ENCODE measurements around the gene CEBPA. TPM values are rescaled to one million over a fixed set of nuclear protein-coding genes. Genes with fewer than 3 reads are reported as not detected.

The CEBPA gene
- total RNA-seq (2014; rRNA removed; shearing (Covaris generic)): 3.9 and 4.3 TPM in 2 replicates

DNA sequence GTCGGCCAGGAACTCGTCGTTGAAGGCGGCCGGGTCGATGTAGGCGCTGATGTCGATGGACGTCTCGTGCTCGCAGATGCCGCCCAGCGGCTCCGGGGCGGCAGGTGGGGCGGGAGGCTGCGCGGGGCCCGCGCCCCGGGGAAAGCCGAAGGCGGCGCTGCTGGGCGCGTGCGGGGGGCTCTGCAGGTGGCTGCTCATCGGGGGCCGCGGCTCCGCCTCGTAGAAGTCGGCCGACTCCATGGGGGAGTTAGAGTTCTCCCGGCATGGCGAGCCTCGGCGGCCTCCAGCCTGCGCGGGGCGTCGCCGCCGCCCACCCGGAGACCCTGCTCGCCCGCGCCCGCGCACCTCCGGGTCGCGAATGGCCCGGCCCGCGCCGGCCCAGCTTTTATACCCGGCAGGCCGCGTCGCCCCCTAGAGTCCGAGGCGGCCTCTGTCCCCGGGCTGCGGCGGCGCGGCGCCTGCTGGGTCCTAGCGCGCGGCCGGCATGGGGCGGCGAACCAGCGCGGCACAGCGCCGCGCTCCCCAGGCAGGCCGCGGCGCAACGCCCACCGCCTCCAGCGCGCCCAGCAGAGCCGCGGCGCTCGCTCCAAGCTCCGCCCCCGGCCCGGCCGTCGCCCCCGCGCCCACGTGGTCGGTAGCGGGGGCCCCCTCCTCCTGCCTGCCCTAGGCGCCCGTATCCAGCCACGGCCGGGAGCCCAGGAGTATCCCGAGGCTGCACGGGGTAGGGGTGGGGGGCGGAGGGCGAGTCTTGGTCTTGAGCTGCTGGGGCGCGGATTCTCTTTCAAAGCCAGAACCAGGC lies at the start of gene CEBPA:
CEBPA (minus strand) TSS at position 360 of the 799 bp plus-strand sequence; CDS start at position 240, 120 bp downstream.
- peak; percentile 34 for DNase-seq (ENCODE audit: low spot score)

DNA sequence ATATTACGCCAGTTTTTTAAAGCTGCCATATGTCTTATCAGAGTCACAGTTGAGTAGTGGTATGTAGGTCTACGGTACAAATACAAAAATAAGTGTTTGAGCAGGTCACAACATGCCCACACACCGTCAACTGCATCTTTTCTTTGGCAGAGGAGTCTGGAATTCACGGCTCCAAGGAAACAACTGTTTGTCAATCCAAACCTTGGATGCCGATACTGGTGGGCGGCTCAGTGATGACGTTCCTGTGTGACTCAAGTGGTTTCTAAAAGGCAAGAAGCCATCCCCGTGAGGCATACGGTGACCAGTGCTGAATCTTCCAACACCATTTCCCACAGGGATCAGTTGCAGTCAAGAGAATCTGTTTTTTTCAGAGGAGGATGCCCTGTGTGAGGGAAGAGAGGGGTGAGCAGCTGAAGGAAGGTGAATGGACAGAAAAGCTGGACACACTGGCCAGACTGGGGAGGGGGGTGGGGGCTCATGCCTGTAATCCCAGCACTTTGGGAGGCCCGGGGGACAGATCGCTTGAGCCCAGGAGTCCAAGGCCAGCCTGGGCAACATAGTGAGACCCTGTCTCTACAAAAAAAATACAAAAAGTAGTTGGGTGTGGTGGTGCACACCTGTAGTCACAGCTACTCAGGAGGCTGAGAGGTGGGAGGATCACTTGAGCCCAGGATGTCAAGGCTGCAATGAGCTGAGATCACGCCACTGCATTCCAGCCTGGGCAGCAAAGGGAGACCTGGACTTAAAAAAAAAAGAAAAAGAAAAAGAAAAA lies 48.4 kb upstream of the CEBPA start:
- no peak for DNase-seq (ENCODE audit: low spot score)

DNA sequence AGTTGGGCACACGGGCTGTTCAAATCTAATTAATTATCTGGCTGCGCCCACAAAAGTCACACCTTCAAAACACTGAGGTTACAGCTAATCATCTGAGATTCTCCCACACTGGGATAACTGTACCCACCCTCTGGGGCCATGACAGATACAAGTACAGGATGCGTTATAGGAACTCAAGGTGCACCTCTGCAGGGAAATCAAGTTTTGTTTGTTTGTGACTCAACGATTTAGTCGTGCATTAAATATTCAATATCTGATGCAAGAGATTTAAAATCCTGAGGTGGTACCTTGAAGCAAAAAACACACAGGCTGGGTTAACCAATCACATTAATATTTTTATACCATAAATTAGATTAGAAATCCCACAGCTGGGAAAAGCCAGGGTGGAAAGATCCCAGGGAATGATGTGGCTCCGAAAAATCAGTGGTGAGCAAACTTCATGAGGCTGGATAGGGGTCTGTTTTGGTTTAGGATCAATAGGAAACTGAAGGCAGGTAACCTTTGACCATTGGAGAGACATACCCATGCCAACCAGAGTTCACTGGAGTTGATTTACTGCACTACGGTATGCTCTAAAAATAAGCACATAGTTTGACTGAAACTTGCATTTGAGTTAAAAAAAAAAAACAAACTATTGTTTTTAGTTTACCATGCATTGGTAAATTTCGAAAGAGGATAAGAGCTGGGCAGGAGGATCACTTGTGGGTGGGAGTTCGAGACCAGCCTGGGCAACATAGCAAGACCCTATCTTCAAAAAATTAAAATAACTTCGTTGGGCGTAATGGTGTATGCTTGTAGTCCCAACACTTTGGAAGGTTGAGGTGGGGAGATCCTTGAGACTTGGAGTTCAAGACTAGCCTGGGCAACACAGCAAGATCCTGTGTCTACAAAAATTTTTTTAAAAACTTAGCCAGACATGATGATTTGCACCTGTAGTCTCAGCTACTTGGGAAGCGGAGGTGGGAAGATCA lies 47.3 kb upstream of the CEBPA start:
- DNase-seq (ENCODE audit: low spot score): no peak

DNA sequence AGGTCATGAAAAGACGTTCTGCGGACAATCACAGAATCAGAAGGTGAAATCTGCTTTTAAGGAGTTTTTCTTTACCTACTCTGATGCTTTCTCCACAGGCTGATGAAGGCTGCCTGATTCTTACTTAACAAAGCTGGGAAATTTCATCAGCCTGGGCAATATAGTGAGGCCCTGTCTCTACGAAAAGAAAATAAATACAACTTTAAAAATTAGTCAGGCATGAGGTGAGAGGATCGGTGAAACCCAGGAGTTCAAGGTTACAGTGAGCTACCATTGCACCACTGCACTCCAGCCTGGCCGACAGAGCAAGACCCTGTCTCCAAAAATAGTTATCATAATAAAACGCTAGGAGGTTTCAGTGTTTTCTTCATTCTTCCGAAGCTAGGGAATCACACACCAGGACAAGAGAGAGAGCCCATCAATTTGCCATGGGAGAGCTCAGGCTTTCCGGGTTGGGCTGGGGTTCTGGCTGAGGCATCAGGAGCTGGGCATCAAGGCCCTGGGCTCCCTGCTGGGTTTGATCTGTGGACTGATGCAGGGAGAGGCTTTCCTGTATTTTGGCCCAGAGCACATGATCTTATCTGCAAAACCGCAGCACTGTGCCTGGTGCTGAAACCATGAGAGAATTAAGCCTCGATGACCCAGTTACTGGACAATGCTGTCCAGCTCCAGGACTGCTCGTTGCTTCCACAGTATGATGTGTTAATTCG lies 46.1 kb upstream of the CEBPA start:
- DNase-seq (ENCODE audit: low spot score): peak; percentile 69

DNA sequence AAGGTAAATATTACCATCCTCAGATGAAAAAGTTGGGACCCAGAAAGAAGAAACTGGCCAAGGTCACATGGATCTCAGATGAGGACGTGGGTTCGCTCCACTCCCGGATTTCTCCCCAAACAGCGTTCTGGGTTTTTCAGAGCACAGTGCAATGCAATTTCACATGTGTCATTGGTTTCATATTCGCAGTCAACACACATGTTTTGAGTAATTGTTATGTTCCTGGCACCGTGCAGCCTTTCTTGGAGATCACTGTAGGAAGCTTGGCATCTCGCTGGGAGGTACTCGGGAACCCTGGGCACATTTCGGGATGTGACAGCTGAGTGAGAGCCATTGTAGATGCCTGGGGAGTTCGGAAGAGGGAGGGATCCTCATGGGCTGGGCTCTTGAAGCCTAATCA lies 45.0 kb upstream of the CEBPA start:
- DNase-seq (ENCODE audit: low spot score): no peak

DNA sequence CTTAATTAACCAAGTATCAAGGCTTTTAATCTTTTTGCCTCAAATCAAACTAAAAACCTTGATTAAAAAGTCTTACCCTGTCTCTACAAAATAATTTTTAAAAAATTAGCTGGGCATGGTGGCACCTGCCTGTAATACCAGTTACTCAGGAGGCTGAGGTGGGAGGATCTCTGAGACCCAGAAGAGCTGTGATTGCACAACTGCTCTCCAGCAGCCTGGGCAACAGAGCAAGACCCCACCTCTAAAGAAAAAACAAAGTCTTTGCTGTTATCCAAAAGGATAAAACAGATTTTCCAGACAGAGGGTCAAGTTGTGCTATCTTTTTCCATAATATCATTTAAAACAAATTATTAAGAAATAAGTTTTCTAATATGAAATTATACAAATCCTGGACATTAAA lies 44.3 kb upstream of the CEBPA start:
- no peak for DNase-seq (ENCODE audit: low spot score)

DNA sequence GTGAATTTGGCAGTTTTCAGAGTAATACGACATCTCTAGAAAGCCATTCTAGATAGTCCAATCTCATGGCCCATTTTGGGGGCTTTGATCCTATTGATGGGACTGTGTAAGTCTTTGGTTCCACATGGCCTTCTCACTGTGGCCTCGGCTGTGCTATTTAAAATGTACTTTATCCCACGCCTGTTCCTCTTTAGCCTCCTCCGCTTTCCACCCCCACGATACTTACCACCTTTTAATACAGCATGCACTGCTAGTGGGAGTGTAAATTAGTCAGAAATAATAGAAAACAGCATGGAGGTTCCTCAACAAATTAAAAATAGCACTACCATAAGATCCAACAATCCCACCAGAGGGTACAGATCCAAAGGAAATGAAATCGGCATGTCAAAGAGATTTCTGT lies 42.8 kb upstream of the CEBPA start:
- DNase-seq (ENCODE audit: low spot score): no peak

DNA sequence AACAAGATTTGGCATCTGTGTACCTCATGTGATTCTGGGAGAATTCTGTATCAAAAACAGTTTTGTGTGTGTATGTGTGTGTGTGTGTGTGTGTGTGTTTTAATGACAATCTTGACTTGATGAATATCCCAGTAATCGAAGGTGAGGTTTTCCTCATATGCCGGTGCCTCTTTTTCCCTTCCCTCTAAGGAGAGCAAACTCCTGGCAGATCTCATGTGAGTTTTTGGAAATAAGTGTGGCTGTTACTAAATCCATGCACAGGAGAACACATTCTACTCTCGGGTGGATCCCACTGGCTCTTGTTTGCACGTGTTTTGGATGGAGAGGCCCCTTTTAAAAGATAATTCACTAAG lies 42.2 kb upstream of the CEBPA start:
- DNase-seq (ENCODE audit: low spot score): no peak

DNA sequence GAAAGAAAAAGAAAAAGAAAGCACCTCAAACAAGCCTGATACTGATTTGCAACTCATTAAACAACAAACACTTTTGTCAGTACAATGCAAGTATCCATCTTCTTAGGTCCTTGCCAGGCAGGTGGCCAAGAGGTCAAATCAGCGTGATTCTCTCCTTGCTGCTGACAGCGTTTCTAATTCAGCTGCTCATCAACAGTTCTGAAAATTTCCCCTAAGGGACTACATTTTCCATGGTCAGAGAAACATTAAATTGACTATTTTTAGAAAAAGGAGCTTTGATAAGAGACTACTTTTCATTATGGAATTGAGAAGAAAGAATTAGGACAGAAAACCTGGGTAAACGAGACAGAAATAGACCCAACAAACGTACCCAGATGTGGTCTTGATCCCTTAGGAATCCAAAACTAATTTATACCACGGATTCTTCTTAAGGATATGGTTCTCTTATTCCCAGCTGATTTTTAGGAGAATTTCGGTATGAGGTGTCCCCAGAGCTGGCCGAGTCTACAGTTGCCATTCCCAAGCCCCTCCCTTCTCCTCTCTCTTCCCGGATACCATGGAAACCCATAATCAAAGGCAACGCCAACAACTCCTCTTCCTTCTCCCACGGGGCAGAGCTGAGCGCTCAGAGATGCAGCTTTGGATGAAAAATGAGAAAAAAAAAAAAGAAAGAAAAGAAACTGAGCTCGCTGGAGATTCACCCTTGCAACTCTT lies 41.7 kb upstream of the CEBPA start:
- DNase-seq (ENCODE audit: low spot score): no peak

DNA sequence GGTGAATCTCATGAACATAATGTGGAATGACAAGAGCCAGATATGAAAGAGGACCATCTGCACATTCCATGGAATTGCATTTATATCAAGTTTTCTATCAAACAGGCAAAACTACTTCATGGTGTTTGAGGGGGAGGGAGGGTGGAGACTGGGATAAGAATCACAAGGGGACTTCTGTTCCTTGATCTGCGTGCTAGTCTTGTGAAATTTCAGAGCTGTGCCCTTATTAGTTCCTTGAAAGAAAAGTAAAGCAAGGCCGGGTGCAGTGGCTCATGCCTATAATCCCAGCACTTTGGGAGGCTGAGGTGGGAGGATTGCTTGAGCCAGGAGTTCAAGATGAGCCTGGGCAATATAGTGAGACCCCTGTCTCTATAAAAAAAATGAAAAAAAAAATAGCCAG lies 41.0 kb upstream of the CEBPA start:
- no peak for DNase-seq (ENCODE audit: low spot score)

DNA sequence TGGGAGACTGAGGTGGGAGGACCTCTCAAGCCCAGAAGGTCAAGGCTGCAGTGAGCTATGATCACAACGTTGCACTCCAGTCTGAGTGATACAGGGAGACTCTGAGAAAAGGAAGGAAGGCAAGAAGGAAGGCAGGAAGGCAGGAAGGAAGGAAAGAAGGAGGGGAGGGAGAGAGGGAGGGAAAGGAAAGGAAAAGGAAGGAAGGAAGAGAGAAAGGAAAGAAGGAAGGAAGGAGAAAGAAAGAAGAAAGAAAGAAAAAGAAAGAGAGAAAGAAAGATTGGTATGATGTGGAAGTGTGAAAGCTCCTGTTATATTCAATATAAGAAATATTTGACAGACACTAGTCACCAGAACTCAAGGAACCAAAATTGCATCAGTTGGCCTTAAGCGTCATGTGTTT lies 38.7 kb upstream of the CEBPA start:
- DNase-seq (ENCODE audit: low spot score): no peak

DNA sequence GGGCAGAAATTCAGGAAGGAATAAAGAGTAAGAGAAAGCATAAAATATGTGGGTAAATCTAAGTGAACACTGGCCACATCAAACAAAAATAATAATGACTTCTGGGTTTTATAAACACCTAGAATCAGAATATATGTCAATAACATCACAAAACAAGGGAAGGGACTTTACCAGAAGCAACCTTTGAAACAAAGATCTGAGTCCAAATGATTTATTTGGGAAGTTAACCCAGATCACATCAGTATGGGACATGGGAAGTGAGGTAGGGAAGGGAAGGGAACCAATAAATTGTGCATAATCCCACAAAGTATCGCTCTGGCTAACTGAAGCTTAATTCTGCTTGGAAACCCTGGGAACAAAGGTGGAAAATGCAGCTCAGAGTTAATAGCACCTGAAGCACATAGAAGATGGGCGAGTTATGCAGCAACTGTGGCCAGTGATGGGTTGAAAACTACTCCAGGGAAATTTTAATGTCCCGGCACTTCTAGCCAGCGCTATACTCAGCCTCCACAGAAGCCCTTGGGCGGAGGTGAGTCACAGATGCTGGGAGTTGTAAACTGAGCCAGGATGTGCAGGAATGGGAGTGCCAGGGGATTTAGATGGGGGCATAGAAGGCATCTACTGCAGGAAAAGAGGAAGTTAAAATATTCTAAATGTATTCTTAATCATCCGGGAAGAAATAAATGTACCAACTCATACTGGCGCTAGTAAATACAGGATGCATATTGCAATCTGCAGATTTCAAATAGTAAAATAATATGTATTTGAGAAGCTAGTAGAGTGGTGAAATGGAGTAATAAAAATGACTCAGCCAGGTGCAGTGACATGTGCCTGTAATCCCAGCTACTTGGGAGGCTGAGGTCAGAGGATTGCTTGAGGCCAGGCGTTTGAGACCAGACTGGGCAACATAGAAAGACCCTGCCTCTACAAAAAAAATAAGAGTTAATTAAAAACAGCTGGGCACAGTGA lies 37.0 kb upstream of the CEBPA start:
- DNase-seq (ENCODE audit: low spot score): no peak

DNA sequence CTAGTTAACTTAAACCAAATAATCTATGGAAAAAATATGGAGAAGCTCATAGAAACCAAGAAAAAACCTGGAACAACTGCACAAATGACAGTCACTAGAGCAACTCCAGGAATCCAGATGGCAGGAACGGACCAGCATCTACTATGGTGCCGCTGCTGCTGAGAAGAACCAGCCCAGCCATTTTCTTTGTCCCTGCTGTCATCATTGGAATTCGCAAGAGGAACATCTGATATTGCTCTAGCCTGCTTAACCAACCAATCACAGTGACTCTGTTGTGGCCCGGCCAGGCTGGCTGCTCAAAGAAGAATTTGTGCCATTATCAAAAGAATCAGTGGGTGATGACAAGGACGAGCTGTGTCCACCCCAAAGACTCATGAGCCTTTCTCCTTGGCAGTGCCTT lies 33.1 kb upstream of the CEBPA start:
- no peak for DNase-seq (ENCODE audit: low spot score)

DNA sequence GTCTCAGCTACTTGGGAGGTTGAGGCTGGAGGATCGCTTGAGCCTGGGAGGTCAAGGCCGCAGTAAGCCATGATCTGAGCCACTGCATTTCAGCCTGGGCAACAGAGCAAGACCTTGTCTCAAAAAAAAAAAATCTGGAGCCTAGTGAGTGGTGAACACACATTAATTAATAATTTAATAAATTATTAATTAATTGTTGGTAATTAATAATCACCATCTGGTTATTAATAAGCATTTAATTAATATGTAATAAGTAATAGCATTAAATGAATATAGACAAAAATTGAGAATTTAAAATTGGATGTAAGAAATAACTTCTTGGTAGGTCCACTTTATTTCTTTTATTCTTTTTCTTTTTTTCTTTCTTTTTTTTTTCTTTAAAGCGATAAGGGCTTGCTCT lies 31.9 kb upstream of the CEBPA start:
- no peak for DNase-seq (ENCODE audit: low spot score)

DNA sequence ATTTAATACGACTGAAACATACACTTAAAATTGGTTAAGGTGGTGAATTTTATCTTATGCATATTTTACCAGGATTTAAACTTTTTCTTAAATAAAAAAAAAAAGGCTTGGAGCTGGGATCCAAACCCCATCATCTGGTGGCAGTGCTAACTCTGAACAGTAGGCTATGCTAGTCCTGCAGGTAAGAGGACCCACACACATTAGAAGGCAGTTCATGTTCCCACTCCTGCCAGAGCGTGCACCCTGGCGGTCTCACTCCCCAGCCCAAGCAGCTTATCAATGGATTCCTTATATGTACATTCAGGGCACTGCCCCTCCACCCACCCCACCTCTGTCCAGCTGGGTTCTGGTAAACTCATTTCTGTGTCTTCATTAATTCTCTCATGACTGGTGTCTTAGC lies 31.3 kb upstream of the CEBPA start:
- no peak for DNase-seq (ENCODE audit: low spot score)

DNA sequence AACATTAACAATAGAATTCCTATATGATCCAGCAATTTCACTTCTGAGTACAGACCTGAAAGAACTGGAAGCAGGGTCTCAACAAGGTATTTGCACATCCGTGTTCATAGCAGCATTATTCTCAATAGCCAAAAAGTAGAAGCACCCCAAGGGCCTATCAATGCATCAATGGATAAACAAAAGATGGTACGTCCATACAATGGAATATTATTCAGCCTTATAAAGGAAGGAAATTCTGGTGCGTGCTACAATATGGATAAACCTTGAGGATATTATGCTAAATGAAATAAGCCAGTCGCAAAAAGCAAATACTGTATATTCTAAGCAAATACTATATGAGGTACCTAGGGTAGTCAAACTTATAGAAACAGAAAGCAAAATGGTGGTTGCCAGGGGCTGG lies 30.8 kb upstream of the CEBPA start:
- no peak for DNase-seq (ENCODE audit: low spot score)

DNA sequence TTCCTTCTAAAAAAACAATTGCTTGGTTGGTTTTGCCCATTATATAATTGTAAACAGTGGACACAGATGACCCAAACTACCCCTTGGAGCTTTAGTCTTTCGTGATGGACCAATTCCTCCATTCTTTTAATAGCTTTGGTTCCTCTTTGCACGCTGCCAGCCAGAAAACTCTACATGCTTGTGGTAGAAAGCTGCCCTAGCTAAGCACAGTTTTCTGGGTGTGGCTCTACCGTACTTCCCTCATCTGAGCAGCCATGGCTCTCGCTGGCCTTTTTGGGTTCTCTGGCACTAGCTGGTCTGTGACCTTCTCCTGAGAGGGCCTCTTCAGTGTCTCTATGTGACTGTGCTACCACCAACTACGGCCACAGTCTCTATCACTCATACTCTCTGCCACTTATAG lies 29.9 kb upstream of the CEBPA start:
- no peak for DNase-seq (ENCODE audit: low spot score)

DNA sequence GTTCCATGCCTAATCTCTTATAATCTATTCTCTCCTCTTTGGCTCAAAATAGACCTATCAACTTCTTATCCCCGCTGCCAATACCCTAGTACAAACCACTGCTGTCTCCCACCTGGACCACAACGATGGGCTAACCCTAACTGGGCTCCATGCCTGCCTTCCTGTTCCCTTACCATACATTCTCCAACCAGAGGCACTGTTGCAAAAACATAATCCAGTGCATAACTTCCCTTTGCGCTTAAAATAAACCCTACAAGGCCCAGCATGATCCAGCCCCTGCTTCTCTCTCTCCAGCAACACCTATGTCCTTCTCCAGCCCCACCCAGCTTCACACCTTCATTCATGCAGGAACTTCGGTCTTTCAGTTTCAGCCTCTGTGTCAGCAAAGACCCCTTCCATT lies 27.4 kb upstream of the CEBPA start:
- DNase-seq (ENCODE audit: low spot score): no peak

DNA sequence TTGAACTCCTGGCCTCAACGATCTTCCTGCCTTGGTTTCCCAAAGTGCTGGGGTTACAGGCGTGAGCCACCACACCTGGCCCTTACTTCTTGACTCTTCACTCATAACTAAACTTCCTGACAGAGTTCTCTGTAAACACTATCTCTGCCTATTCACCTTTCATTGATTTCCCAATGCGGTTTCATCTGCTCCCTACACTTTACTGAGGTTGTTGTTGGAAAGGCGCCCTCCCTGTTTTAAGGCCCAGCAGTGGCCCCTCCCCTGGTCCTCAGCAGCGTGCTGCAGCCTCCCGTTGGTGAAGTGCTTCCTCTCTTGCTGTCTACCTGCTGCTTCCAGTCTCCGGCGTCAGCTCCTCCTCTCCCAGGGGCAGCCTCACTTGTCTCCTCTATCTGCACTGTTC lies 26.7 kb upstream of the CEBPA start:
- no peak for DNase-seq (ENCODE audit: low spot score)

DNA sequence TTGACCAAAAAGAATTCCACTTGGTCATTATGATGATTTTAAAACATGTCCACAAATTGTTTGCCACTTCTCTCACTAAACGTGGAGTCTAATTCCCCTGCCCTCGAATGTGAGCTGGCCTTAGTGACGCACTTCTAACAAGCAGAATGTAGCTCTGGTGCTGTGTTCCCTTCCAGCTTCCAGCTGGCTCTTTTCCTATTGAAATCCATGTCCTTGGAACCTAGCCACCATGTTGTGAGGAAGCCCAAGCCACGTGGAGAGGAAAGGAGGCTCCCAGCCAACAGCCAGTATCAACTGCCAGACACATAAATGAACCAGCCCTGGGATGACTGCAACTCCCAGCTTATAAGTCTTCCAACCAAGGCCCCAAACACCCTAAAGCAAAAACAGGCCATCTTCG lies 23.6 kb upstream of the CEBPA start:
- no peak for DNase-seq (ENCODE audit: low spot score)

Data from A172 (cell line).